Nephron progenitor cell (in vitro differentiated cells): ENCODE results near the gene MYLK.

Source experiments
- DNase-seq: peaks from one replicate; pipeline ENCODE4 v3.0.0; 2021
- H3K27ac Mint-ChIP-seq: 2 replicates; pipeline ENCODE4 v1.8.0; 2021; ENCODE audit warnings: mild to moderate bottlenecking, moderate library complexity, mixed read lengths
- H3K27me3 Mint-ChIP-seq: 2 replicates; pipeline ENCODE4 v1.8.0; 2021; ENCODE audit warnings: mild to moderate bottlenecking, low read depth, mixed read lengths; ENCODE audit not compliant: poor library complexity
- H3K36me3 Mint-ChIP-seq: 2 replicates; pipeline ENCODE4 v1.8.0; 2021; ENCODE audit warnings: low read depth, mixed read lengths
- H3K4me1 Mint-ChIP-seq: 2 replicates; pipeline ENCODE4 v1.8.0; 2021; ENCODE audit warnings: mixed read lengths
- H3K4me3 Mint-ChIP-seq: 2 replicates; pipeline ENCODE4 v1.8.0; 2021; ENCODE audit warnings: mild to moderate bottlenecking, moderate library complexity, mixed read lengths
- H3K9me3 Mint-ChIP-seq: 2 replicates; pipeline ENCODE4 v1.8.0; 2021; ENCODE audit warnings: mild to moderate bottlenecking, moderate library complexity, mixed read lengths
- TF ChIP-seq, protein P1 (sequence below): fragments of 200-600 bp; sonication (generic); IDR thresholded peaks from 2 replicates; pipeline ENCODE4 v1.5.0; 2021; ENCODE audit warnings: antibody characterized with exemption

Gene MYLK

DNA sequence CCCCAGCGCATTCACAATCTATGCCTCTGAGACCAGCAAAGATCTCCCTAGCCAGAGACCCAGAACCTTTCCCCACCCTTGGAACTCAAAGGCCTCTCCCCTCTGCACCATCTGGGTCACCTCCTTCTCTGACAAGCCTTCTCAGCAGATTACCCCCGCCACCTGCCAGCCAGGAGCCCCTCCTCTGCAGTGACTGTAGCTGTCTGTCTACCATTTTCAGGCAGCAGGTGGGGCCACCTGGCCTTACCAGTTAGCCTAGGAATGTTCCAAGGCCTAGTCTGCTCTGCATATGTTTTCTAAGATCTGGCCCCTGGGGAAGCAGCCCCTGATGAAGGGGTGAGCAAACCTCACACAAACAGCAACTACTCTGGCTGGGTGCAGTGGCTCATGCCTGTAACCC, 2.4 kb downstream of the MYLK start:
- Mint-ChIP-seq H3K27me3 (peaks cover 37% of the 10 kb centered on the region), H3K4me1 (peaks cover 19% of the 10 kb centered on the region), H3K9me3 (no peaks in the 10 kb centered on the region), H3K4me3 (no peak overlapping the region), H3K27ac (no peak overlapping the region), H3K36me3 (no peaks in the 10 kb centered on the region)
- TF ChIP-seq, protein P1, sequence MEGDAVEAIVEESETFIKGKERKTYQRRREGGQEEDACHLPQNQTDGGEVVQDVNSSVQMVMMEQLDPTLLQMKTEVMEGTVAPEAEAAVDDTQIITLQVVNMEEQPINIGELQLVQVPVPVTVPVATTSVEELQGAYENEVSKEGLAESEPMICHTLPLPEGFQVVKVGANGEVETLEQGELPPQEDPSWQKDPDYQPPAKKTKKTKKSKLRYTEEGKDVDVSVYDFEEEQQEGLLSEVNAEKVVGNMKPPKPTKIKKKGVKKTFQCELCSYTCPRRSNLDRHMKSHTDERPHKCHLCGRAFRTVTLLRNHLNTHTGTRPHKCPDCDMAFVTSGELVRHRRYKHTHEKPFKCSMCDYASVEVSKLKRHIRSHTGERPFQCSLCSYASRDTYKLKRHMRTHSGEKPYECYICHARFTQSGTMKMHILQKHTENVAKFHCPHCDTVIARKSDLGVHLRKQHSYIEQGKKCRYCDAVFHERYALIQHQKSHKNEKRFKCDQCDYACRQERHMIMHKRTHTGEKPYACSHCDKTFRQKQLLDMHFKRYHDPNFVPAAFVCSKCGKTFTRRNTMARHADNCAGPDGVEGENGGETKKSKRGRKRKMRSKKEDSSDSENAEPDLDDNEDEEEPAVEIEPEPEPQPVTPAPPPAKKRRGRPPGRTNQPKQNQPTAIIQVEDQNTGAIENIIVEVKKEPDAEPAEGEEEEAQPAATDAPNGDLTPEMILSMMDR, result no peak
- no peak for DNase-seq

GRCh38 chr3:123880998-123881561, 3.1 kb downstream of the MYLK start:
- Mint-ChIP-seq H3K36me3 (no peaks in the 10 kb centered on the region), H3K4me3 (no peak overlapping the region), H3K4me1 (peaks cover 19% of the 10 kb centered on the region), H3K27ac (no peak overlapping the region), H3K9me3 (no peaks in the 10 kb centered on the region), H3K27me3 (peaks cover 34% of the 10 kb centered on the region)
- TF ChIP-seq, protein P1, result peak; percentile 41
- DNase-seq, result peak; percentile 18

DNA sequence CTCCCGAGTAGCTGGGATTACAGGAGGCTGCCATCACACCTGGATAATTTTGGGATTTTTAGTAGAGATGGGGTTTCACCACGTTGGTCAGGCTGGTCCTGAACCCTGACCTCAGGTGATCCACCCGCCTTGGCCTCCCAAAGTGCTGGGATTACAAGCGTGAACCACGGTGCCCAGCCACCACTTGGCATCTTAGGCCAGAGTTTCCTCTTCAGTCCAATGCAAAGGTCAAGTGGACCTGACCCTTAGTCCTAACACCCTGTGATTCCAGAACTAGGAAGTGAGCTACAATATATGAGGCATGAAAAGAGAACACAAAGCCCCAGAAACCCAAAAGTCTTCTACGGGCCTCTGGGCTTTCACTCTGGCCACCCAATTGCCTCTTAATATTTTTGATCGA, 5.3 kb downstream of the MYLK start:
- Mint-ChIP-seq H3K36me3 (peaks cover 9% of the 10 kb centered on the region), H3K27me3 (peaks cover 30% of the 10 kb centered on the region), H3K4me3 (no peak overlapping the region), H3K27ac (no peak overlapping the region), H3K4me1 (peaks cover 19% of the 10 kb centered on the region), H3K9me3 (no peaks in the 10 kb centered on the region)
- no peak for DNase-seq
- TF ChIP-seq, protein P1, result no peak

DNA sequence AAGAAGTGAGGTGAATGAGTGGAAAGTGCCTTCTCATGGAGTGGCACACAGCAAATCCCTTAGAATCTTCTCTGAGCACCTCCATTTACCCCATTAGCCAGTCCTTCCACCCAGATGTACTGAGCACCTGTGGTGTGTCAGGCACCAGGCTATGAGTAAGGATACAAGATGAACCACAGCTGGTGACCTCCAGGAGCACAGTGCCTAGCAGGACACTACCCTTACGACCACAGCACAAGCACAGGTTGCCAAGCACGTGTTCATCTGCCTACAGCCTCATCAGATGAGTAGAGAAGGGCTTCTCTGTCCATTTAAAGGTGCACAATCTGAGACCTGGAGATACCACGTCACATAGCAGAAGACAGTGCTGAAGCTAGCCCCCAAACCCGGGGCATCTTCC, 6.2 kb downstream of the MYLK start:
- no peak for DNase-seq
- peaks cover 10% of the 10 kb centered on the region for H3K4me1 Mint-ChIP-seq

GRCh38 chr3:123877466-123877865, 6.7 kb downstream of the MYLK start:
- TF ChIP-seq, protein P1, result no peak
- H3K9me3 Mint-ChIP-seq, result no peaks in the 10 kb centered on the region
- H3K27ac Mint-ChIP-seq, result no peak overlapping the region
- peaks cover 5% of the 10 kb centered on the region for H3K4me1 Mint-ChIP-seq
- H3K4me3 Mint-ChIP-seq, result no peak overlapping the region
- peaks cover 17% of the 10 kb centered on the region for H3K27me3 Mint-ChIP-seq
- H3K36me3 Mint-ChIP-seq, result peaks cover 9% of the 10 kb centered on the region
- no peak for DNase-seq

More for the DNA sequence above, 6.2 kb downstream of the MYLK start:
- H3K4me3 Mint-ChIP-seq, result no peak overlapping the region
- TF ChIP-seq, protein P1, result no peak
- H3K9me3 Mint-ChIP-seq, result no peaks in the 10 kb centered on the region
- no peak overlapping the region for H3K27ac Mint-ChIP-seq
- H3K27me3 Mint-ChIP-seq, result peaks cover 22% of the 10 kb centered on the region
- peaks cover 9% of the 10 kb centered on the region for H3K36me3 Mint-ChIP-seq

GRCh38 chr3:123876858-123877257, 7.3 kb downstream of the MYLK start:
- TF ChIP-seq, protein P1, result no peak
- H3K9me3 Mint-ChIP-seq, result no peaks in the 10 kb centered on the region
- no peak overlapping the region for H3K27ac Mint-ChIP-seq
- H3K27me3 Mint-ChIP-seq, result peaks cover 16% of the 10 kb centered on the region
- peaks cover 5% of the 10 kb centered on the region for H3K4me1 Mint-ChIP-seq
- no peak overlapping the region for H3K4me3 Mint-ChIP-seq
- H3K36me3 Mint-ChIP-seq, result peaks cover 9% of the 10 kb centered on the region
- no peak for DNase-seq
